Activated CD8-positive, alpha-beta memory T cell treated with anti-CD3 and anti-CD28 coated beads for 24 hours (primary cell): ENCODE results near the gene ITGA11.

Source experiments
- DNase-seq: peaks from one replicate; pipeline ENCODE4 v3.0.0-alpha.2; 2020

ITGA11 gene

DNA sequence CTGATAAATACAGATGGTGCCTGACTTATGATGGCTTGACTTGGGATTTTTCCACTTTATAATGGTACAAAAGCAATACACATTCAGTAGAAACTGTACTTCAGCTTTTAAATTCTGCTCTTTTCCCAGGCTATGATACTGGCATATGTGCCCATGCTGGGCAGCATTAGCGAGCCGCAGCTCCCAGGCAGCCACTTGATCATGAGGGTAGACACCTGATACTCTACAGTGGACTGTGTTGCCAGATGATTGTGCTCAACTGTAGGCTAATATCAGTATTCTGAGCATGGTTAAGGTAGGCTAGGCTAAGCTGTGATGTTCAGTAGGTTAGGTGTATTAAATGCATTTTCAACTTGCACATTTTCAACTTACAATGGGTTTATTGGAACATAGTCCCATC, 172.1 kb downstream of the ITGA11 start:
- no peak for DNase-seq

DNA sequence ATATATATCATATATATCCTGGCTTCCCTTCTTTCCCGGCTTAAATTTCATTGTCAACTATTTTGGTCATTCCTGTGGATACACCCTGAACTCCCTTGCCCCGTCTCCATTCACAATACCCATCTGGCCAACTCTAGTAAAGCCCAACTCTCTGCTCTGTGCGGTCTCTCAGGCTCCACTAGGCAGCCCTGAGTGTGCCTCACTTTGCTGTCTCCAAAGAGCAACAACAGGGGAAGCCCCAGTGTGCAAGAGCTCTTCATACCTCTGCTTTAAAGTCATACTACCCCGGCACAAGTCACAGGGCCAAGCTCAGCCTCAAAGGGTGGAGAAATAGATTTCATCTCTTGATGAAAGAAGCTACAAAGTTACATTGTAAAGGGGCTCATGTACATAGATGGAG, 173.3 kb downstream of the ITGA11 start:
- DNase-seq, result no peak

DNA sequence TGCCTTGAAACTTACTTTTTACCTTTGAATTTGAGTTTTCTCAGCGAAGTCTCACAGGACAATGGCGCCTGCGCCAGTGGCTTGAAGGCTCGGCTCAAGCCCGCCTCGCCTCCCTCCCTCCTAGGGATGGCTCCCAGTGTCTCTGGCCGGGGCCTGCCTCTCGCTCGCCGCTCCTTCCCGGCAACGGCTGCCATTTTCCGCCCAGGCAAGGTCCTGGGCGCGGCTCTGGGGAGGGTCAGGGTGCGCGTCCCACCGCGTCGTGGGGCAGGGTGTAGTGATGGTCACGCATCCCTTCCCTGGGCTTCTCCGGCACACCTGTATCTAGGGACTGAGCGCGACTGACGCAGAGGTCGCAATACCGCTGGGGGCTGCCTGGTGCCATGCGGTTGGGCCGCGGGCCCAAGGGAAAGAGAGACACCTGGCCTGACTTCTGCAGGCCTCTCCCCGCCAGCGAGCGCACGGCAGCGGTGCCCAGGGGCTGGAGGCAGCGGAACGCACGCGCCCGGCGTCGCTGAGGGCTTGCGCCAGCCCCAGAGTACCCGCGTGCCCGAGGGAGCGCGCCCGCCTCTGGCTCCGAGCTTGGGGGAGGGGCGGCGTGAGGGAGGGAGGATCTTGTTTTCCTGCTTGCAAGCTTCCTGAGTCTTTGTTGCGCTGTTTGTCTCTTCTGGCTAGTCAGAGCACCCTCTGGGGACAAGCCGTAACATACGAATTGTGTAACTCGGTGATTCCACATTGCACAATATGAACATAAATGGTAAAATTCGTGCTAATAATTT, 175.1 kb downstream of the ITGA11 start:
- DNase-seq, result peak; percentile 88

DNA sequence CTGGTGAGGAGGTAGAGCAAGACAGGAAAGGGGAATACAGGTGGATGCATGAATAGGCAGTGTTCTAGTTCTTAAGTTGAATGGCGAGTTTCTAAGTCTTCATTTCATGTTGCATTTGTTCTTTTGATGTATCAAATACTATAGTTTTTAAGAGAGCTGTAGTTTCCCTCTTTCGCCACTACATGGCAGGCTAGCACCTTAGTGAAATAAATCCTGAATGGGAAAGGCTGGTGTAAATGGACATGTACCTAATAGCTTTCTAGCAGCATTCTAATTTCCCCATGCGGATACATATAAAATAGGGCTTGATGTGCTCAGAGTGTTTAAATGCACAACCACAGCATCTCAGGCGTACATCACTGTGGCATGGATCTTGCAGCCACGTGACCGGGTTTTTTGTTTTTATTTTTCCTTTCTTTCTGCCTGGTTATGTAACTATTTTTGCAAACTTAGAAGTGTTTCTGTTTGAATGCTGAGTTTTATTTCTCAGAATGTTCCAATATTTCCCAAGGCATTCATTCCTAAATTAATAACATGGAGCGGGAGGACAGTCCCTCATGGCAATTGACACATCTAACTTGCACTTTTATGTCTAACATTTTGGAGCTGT, 178.9 kb downstream of the ITGA11 start:
- DNase-seq, result no peak

DNA sequence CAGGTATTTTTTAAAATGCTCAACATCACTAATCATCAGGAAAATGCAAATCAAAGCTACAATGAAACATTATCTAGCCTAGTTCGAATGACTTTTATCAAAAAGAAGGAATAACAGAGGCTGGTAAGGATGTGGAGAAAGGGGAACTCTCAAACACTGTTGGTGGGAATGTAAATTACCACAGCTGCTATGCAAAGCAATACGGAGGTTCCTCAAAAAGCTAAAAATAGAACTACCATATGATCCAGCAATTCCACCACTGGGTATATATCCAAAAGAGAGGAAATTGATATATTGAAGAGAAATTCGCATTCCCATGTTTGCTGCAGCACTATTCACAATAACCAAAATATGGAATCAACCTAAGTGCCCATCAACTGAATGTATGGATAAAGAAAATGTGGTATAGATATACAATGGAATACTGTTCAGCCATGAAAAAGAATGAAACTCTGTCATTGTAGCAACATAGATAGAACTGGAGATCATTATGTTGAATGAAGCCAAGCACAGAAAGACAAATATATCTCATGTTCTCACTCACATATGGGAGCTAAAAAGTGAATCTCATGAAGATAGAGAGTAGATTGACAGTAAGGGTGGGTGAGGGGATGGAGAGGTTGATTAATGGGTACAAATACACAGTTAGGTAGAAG, 182.8 kb downstream of the ITGA11 start:
- DNase-seq, result no peak
